GM23338 (cell line): Measurements from ENCODE around the gene NLRP14. TPM values are rescaled to one million over a fixed set of nuclear protein-coding genes. Genes with fewer than 3 reads are reported as not detected.

ENCODE experiments used
- ATAC-seq: fragments of 200-7000 bp; cut with Tn5 transposase; 3 replicates; pipeline ENCODE4 v1.9.1; 2020
- DNase-seq: peaks from one replicate; pipeline ENCODE4 v3.0.0-alpha.2; 2015; ENCODE audit warnings: low spot score
- H2AFZ ChIP-seq: fragments of 200-600 bp; sonication (generic); 2 replicates; pipeline ENCODE4 v1.8.0; 2016; ENCODE audit warnings: antibody characterized with exemption, mild to moderate bottlenecking, moderate library complexity
- H3F3A ChIP-seq: fragments of 200-600 bp; sonication (generic); replicated peaks from 2 replicates; pipeline ENCODE4 v1.8.0; 2017; ENCODE audit warnings: antibody characterized with exemption, mixed run types, low read depth
- H3K27ac ChIP-seq: fragments of 200-600 bp; sonication (generic); 2 replicates; pipeline ENCODE4 v1.6.1; 2016; ENCODE audit warnings: low read depth
- H3K27me3 ChIP-seq: fragments of 200-600 bp; sonication (generic); 2 replicates; pipeline ENCODE4 v1.8.0; 2016; ENCODE audit warnings: mild to moderate bottlenecking, mixed run types, moderate library complexity; ENCODE audit not compliant: insufficient read depth
- H3K36me3 ChIP-seq: fragments of 200-600 bp; sonication (generic); 2 replicates; pipeline ENCODE4 v1.8.0; 2016; ENCODE audit warnings: mild to moderate bottlenecking; ENCODE audit not compliant: insufficient read depth
- H3K4me1 ChIP-seq: fragments of 200-600 bp; sonication (generic); 2 replicates; pipeline ENCODE4 v1.8.0; 2016; ENCODE audit warnings: mild to moderate bottlenecking, moderate library complexity; ENCODE audit not compliant: insufficient read depth
- H3K4me2 ChIP-seq: fragments of 200-600 bp; sonication (generic); 2 replicates; pipeline ENCODE4 v1.7.1; 2017; ENCODE audit warnings: mixed run types
- H3K4me3 ChIP-seq: fragments of 200-600 bp; sonication (generic); 2 replicates; pipeline ENCODE4 v1.6.1; 2016; ENCODE audit warnings: mixed run types
- H3K79me2 ChIP-seq: fragments of 200-600 bp; sonication (generic); replicated peaks from 2 replicates; pipeline ENCODE4 v1.8.0; 2017; ENCODE audit warnings: mild to moderate bottlenecking; ENCODE audit not compliant: insufficient read depth
- H3K9me2 ChIP-seq: fragments of 200-600 bp; sonication (generic); 2 replicates; pipeline ENCODE4 v1.8.0; 2017; ENCODE audit not compliant: insufficient read depth
- H4K20me1 ChIP-seq: fragments of 200-600 bp; sonication (generic); replicated peaks from 2 replicates; pipeline ENCODE4 v1.8.0; 2017; ENCODE audit warnings: mild to moderate bottlenecking; ENCODE audit not compliant: insufficient read depth
- H3K27ac Mint-ChIP-seq: 2 replicates; pipeline ENCODE4 v1.8.0; 2020; ENCODE audit warnings: inconsistent platforms, mild to moderate bottlenecking, moderate library complexity, mixed read lengths
- H3K27me3 Mint-ChIP-seq: 3 replicates; pipeline ENCODE4 v1.8.0; 2022; ENCODE audit warnings: low read depth, mild to moderate bottlenecking, moderate library complexity, mixed read lengths, inconsistent platforms; ENCODE audit not compliant: insufficient read depth, poor library complexity
- H3K36me3 Mint-ChIP-seq: 3 replicates; pipeline ENCODE4 v1.8.0; 2021; ENCODE audit warnings: low read depth, mild to moderate bottlenecking, inconsistent platforms, moderate library complexity, mixed read lengths
- H3K4me1 Mint-ChIP-seq: 3 replicates; pipeline ENCODE4 v1.8.0; 2020; ENCODE audit warnings: mild to moderate bottlenecking, inconsistent platforms, mixed read lengths
- H3K4me3 Mint-ChIP-seq: 3 replicates; pipeline ENCODE4 v1.8.0; 2021; ENCODE audit warnings: moderate library complexity, mild to moderate bottlenecking, inconsistent platforms, mixed read lengths
- H3K9me3 Mint-ChIP-seq: 3 replicates; pipeline ENCODE4 v1.8.0; 2020; ENCODE audit warnings: moderate library complexity, mild to moderate bottlenecking, inconsistent platforms, mixed read lengths
- CREB1 ChIP-seq: fragments of 250-450 bp; sonication (Bioruptor Pico); IDR thresholded peaks from 2 replicates; pipeline ENCODE4 v1.5.0; 2020; ENCODE audit warnings: low read depth, mild to moderate bottlenecking, moderate library complexity
- EZH2phosphoT487 ChIP-seq: fragments of 200-600 bp; sonication (generic); IDR thresholded peaks from one replicate; pipeline ENCODE4 v1.8.1; 2018; ENCODE audit warnings: antibody characterized with exemption; ENCODE audit not compliant: unreplicated experiment
- JUNB ChIP-seq: IDR thresholded peaks from one replicate; pipeline ENCODE4 v1.6.1; 2016; ENCODE audit warnings: antibody characterized with exemption; ENCODE audit not compliant: unreplicated experiment
- NANOG ChIP-seq: IDR thresholded peaks from 2 replicates; pipeline ENCODE4 v1.6.1; 2016; ENCODE audit warnings: antibody characterized with exemption, borderline replicate concordance
- POLR2AphosphoS5 ChIP-seq: IDR thresholded peaks from 2 replicates; pipeline ENCODE4 v1.6.1; 2016; ENCODE audit warnings: antibody characterized with exemption, low read depth
- ZNF114 ChIP-seq: fragments of 250-450 bp; sonication (Bioruptor Pico); IDR thresholded peaks from 2 replicates; pipeline ENCODE4 v1.5.0; 2020; ENCODE audit warnings: mild to moderate bottlenecking, moderate library complexity
- polyA plus RNA-seq: library from polyadenylated mRNA; unstranded; fragments of >200 nt; fragmentation: Nextera tagmentation; extraction: Ambion mirVana; gene quantifications from 2 replicates; pipeline ENCODE4 v1.2.1, GENCODE V29; 2016
- total RNA-seq: library from RNA; depleted of rRNA; stranded (reverse); fragments of >200 nt; shearing (Covaris generic); gene quantifications from 2 replicates; pipeline ENCODE4 v1.2.3, GENCODE V29; 2014
- TF ChIP-seq, protein P1 (sequence below), 2 experiments: fragments of 200-600 bp in 1 of 2; sonication (generic) in 1 of 2; conservative IDR thresholded peaks; 2 replicates each; pipeline versions ENCODE4 v1.5.1 to v1.6.1; 2016 to 2017; ENCODE audit warnings: antibody characterized with exemption in 2 of 2, low read depth in 2 of 2, mild to moderate bottlenecking in 2 of 2, moderate library complexity in 1 of 2
- TF ChIP-seq, protein P2 (sequence below): IDR thresholded peaks from one replicate; pipeline ENCODE4 v1.6.1; 2018; ENCODE audit warnings: antibody characterized with exemption; ENCODE audit not compliant: unreplicated experiment
- TF ChIP-seq, protein P3 (sequence below): IDR thresholded peaks from 2 replicates; pipeline ENCODE4 v1.6.1; 2016; ENCODE audit warnings: antibody characterized with exemption
- TF ChIP-seq, protein P4 (sequence below): fragments of 250-450 bp; sonication (Bioruptor Pico); IDR thresholded peaks from 2 replicates; pipeline ENCODE4 v1.5.0; 2020; ENCODE audit warnings: mild to moderate bottlenecking, moderate library complexity

Gene NLRP14
- total and polyA plus RNA-seq, 2 experiments from 2014 or later: 0.10 TPM; not detected in 1

DNA sequence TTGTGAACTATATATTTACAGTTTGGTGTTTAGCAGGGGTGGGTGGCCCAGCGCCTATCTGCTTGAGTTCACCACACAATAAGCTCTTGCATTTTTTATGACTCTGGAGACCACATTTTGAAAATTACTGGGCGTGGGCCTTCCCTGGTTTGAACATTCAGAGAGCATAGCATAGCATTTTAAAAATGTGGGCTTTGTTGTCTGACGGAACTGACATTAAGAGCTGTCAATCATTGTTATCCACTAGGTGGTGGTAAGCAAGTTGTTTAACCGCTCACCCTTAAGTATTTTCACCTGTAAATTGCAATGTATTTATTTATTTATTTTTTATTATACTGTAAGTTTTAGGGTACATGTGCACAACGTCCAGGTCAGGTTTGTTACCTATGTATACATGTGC lies 1.0 kb downstream of the NLRP14 start (continued):
- TF ChIP-seq, protein P1, sequence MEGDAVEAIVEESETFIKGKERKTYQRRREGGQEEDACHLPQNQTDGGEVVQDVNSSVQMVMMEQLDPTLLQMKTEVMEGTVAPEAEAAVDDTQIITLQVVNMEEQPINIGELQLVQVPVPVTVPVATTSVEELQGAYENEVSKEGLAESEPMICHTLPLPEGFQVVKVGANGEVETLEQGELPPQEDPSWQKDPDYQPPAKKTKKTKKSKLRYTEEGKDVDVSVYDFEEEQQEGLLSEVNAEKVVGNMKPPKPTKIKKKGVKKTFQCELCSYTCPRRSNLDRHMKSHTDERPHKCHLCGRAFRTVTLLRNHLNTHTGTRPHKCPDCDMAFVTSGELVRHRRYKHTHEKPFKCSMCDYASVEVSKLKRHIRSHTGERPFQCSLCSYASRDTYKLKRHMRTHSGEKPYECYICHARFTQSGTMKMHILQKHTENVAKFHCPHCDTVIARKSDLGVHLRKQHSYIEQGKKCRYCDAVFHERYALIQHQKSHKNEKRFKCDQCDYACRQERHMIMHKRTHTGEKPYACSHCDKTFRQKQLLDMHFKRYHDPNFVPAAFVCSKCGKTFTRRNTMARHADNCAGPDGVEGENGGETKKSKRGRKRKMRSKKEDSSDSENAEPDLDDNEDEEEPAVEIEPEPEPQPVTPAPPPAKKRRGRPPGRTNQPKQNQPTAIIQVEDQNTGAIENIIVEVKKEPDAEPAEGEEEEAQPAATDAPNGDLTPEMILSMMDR (conservative IDR thresholded peaks at IDR 0.05; ENCODE audit: low read depth in 2 of 2): no peak
- TF ChIP-seq CREB1 (CRISPR knock-in tag): no peak
- no peak for TF ChIP-seq POLR2AphosphoS5
- TF ChIP-seq ZNF114 (CRISPR knock-in tag): no peak
- TF ChIP-seq JUNB: no peak
- TF ChIP-seq, protein P2, sequence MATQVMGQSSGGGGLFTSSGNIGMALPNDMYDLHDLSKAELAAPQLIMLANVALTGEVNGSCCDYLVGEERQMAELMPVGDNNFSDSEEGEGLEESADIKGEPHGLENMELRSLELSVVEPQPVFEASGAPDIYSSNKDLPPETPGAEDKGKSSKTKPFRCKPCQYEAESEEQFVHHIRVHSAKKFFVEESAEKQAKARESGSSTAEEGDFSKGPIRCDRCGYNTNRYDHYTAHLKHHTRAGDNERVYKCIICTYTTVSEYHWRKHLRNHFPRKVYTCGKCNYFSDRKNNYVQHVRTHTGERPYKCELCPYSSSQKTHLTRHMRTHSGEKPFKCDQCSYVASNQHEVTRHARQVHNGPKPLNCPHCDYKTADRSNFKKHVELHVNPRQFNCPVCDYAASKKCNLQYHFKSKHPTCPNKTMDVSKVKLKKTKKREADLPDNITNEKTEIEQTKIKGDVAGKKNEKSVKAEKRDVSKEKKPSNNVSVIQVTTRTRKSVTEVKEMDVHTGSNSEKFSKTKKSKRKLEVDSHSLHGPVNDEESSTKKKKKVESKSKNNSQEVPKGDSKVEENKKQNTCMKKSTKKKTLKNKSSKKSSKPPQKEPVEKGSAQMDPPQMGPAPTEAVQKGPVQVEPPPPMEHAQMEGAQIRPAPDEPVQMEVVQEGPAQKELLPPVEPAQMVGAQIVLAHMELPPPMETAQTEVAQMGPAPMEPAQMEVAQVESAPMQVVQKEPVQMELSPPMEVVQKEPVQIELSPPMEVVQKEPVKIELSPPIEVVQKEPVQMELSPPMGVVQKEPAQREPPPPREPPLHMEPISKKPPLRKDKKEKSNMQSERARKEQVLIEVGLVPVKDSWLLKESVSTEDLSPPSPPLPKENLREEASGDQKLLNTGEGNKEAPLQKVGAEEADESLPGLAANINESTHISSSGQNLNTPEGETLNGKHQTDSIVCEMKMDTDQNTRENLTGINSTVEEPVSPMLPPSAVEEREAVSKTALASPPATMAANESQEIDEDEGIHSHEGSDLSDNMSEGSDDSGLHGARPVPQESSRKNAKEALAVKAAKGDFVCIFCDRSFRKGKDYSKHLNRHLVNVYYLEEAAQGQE: no peak
- TF ChIP-seq, protein P3, sequence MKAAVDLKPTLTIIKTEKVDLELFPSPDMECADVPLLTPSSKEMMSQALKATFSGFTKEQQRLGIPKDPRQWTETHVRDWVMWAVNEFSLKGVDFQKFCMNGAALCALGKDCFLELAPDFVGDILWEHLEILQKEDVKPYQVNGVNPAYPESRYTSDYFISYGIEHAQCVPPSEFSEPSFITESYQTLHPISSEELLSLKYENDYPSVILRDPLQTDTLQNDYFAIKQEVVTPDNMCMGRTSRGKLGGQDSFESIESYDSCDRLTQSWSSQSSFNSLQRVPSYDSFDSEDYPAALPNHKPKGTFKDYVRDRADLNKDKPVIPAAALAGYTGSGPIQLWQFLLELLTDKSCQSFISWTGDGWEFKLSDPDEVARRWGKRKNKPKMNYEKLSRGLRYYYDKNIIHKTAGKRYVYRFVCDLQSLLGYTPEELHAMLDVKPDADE: no peak
- no peak for TF ChIP-seq NANOG
- TF ChIP-seq EZH2phosphoT487: no peak

DNA sequence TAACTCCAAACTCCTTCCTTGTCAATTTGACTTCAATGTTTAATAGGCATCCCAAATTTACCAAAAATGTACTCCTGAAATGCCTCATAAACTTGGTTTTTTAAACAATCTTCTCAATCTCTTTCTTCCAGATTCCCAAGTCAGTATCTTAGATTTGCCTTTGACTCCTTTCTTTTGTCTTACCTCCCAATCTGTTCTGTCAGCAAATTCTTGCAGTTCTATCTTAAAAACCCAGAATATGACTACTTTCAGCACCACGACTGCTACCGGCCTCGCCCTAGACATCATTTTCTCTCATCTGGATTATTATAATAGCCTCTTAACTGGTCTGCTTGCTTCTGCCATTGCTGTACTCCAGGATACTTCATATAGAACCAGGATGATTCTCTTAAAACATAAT lies 7.9 kb downstream of the NLRP14 start:
- no peak for DNase-seq
- Histone ChIP-seq H3F3A (no peaks in the 10 kb centered on the region), H3K9me2 (no peaks in the 10 kb centered on the region), H3K4me3 (no peak overlapping the region), H3K4me1 (no peaks in the 10 kb centered on the region), H3K79me2 (no peaks in the 10 kb centered on the region), H4K20me1 (no peaks in the 10 kb centered on the region), H3K4me2 (no peak overlapping the region), H2AFZ (no peak overlapping the region), H3K27me3 (no peaks in the 10 kb centered on the region), H3K36me3 (no peaks in the 10 kb centered on the region), H3K27ac (no peak overlapping the region)
- TF ChIP-seq, protein P4, sequence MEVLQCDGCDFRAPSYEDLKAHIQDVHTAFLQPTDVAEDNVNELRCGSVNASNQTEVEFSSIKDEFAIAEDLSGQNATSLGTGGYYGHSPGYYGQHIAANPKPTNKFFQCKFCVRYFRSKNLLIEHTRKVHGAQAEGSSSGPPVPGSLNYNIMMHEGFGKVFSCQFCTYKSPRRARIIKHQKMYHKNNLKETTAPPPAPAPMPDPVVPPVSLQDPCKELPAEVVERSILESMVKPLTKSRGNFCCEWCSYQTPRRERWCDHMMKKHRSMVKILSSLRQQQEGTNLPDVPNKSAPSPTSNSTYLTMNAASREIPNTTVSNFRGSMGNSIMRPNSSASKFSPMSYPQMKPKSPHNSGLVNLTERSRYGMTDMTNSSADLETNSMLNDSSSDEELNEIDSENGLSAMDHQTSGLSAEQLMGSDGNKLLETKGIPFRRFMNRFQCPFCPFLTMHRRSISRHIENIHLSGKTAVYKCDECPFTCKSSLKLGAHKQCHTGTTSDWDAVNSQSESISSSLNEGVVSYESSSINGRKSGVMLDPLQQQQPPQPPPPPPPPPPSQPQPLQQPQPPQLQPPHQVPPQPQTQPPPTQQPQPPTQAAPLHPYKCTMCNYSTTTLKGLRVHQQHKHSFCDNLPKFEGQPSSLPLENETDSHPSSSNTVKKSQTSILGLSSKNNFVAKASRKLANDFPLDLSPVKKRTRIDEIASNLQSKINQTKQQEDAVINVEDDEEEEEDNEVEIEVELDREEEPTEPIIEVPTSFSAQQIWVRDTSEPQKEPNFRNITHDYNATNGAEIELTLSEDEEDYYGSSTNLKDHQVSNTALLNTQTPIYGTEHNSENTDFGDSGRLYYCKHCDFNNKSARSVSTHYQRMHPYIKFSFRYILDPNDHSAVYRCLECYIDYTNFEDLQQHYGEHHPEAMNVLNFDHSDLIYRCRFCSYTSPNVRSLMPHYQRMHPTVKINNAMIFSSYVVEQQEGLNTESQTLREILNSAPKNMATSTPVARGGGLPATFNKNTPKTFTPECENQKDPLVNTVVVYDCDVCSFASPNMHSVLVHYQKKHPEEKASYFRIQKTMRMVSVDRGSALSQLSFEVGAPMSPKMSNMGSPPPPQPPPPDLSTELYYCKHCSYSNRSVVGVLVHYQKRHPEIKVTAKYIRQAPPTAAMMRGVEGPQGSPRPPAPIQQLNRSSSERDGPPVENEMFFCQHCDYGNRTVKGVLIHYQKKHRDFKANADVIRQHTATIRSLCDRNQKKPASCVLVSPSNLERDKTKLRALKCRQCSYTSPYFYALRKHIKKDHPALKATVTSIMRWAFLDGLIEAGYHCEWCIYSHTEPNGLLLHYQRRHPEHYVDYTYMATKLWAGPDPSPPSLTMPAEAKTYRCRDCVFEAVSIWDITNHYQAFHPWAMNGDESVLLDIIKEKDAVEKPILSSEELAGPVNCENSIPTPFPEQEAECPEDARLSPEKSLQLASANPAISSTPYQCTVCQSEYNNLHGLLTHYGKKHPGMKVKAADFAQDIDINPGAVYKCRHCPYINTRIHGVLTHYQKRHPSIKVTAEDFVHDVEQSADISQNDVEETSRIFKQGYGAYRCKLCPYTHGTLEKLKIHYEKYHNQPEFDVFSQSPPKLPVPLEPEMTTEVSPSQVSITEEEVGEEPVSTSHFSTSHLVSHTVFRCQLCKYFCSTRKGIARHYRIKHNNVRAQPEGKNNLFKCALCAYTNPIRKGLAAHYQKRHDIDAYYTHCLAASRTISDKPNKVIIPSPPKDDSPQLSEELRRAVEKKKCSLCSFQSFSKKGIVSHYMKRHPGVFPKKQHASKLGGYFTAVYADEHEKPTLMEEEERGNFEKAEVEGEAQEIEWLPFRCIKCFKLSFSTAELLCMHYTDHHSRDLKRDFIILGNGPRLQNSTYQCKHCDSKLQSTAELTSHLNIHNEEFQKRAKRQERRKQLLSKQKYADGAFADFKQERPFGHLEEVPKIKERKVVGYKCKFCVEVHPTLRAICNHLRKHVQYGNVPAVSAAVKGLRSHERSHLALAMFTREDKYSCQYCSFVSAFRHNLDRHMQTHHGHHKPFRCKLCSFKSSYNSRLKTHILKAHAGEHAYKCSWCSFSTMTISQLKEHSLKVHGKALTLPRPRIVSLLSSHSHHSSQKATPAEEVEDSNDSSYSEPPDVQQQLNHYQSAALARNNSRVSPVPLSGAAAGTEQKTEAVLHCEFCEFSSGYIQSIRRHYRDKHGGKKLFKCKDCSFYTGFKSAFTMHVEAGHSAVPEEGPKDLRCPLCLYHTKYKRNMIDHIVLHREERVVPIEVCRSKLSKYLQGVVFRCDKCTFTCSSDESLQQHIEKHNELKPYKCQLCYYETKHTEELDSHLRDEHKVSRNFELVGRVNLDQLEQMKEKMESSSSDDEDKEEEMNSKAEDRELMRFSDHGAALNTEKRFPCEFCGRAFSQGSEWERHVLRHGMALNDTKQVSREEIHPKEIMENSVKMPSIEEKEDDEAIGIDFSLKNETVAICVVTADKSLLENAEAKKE (CRISPR knock-in tag): no peak
- no peak for TF ChIP-seq CREB1 (CRISPR knock-in tag)
- no peak for ATAC-seq
- Mint-ChIP-seq H3K36me3 (no peaks in the 10 kb centered on the region), H3K27me3 (no peaks in the 10 kb centered on the region), H3K4me1 (no peaks in the 10 kb centered on the region), H3K4me3 (no peak overlapping the region), H3K27ac (no peak overlapping the region), H3K9me3 (no peaks in the 10 kb centered on the region; the same call in 2 of the 3 replicates)
